Nephron progenitor cell (in vitro differentiated cells): Measurements from ENCODE around the gene CYP26B1.

Source experiments
- DNase-seq: peaks from one replicate; pipeline ENCODE4 v3.0.0; 2021
- H3K27ac Mint-ChIP-seq: 2 replicates; pipeline ENCODE4 v1.8.0; 2021; ENCODE audit warnings: mild to moderate bottlenecking, moderate library complexity, mixed read lengths
- H3K27me3 Mint-ChIP-seq: 2 replicates; pipeline ENCODE4 v1.8.0; 2021; ENCODE audit warnings: mild to moderate bottlenecking, low read depth, mixed read lengths; ENCODE audit not compliant: poor library complexity
- H3K36me3 Mint-ChIP-seq: 2 replicates; pipeline ENCODE4 v1.8.0; 2021; ENCODE audit warnings: low read depth, mixed read lengths
- H3K4me1 Mint-ChIP-seq: 2 replicates; pipeline ENCODE4 v1.8.0; 2021; ENCODE audit warnings: mixed read lengths
- H3K4me3 Mint-ChIP-seq: 2 replicates; pipeline ENCODE4 v1.8.0; 2021; ENCODE audit warnings: mild to moderate bottlenecking, moderate library complexity, mixed read lengths
- H3K9me3 Mint-ChIP-seq: 2 replicates; pipeline ENCODE4 v1.8.0; 2021; ENCODE audit warnings: mild to moderate bottlenecking, moderate library complexity, mixed read lengths
- CTCF ChIP-seq: fragments of 200-600 bp; sonication (generic); IDR thresholded peaks from 2 replicates; pipeline ENCODE4 v1.5.0; 2021; ENCODE audit warnings: antibody characterized with exemption

The CYP26B1 gene

GRCh38 chr2:72121153-72121552 is 26.5 kb downstream of the CYP26B1 start:
- Mint-ChIP-seq H3K4me1 (no peaks in the 10 kb centered on the region), H3K27me3 (peaks cover 36% of the 10 kb centered on the region), H3K4me3 (no peak overlapping the region), H3K36me3 (no peaks in the 10 kb centered on the region), H3K9me3 (peaks cover 16% of the 10 kb centered on the region), H3K27ac (no peak overlapping the region)
- TF ChIP-seq CTCF: no peak
- no peak for DNase-seq

- DNase-seq: no peak
- H3K4me1 Mint-ChIP-seq: peaks cover 5% of the 10 kb centered on the region
- no peak overlapping the region for H3K27ac Mint-ChIP-seq
- H3K4me3 Mint-ChIP-seq: no peak overlapping the region
- H3K9me3 Mint-ChIP-seq: peaks cover 16% of the 10 kb centered on the region
- TF ChIP-seq CTCF: no peak
- peaks cover 33% of the 10 kb centered on the region for H3K27me3 Mint-ChIP-seq
- no peaks in the 10 kb centered on the region for H3K36me3 Mint-ChIP-seq
Observed at GRCh38 chr2:72118951-72119350, 28.7 kb downstream of the CYP26B1 start.

GRCh38 chr2:72118386-72118785 is 29.3 kb downstream of the CYP26B1 start:
- Mint-ChIP-seq H3K27ac (no peak overlapping the region), H3K4me3 (no peak overlapping the region)

GRCh38 chr2:72117718-72118117 is 29.9 kb downstream of the CYP26B1 start:
- Mint-ChIP-seq H3K27ac (no peak overlapping the region), H3K9me3 (peaks cover 16% of the 10 kb centered on the region), H3K27me3 (peaks cover 25% of the 10 kb centered on the region), H3K36me3 (no peaks in the 10 kb centered on the region), H3K4me3 (no peak overlapping the region), H3K4me1 (peaks cover 6% of the 10 kb centered on the region)
- TF ChIP-seq CTCF: no peak
- DNase-seq: no peak

More at GRCh38 chr2:72118386-72118785, 29.3 kb downstream of the CYP26B1 start:
- Mint-ChIP-seq H3K36me3 (no peaks in the 10 kb centered on the region), H3K9me3 (peaks cover 16% of the 10 kb centered on the region), H3K4me1 (peaks cover 5% of the 10 kb centered on the region), H3K27me3 (peaks cover 28% of the 10 kb centered on the region)
- no peak for TF ChIP-seq CTCF
- no peak for DNase-seq

- Mint-ChIP-seq H3K9me3 (peaks cover 15% of the 10 kb centered on the region), H3K27me3 (peaks cover 27% of the 10 kb centered on the region), H3K36me3 (no peaks in the 10 kb centered on the region), H3K27ac (no peak overlapping the region), H3K4me1 (peaks cover 12% of the 10 kb centered on the region), H3K4me3 (no peak overlapping the region)
- DNase-seq: no peak
- no peak for TF ChIP-seq CTCF
Observed at GRCh38 chr2:72117029-72117428, 30.6 kb downstream of the CYP26B1 start.

GRCh38 chr2:72116081-72116533 is 31.6 kb downstream of the CYP26B1 start:
- TF ChIP-seq CTCF: peak; percentile 10
- Mint-ChIP-seq H3K9me3 (peaks cover 18% of the 10 kb centered on the region), H3K27ac (no peak overlapping the region), H3K4me3 (no peak overlapping the region), H3K4me1 (peaks cover 12% of the 10 kb centered on the region), H3K27me3 (peaks cover 22% of the 10 kb centered on the region), H3K36me3 (no peaks in the 10 kb centered on the region)
- DNase-seq: no peak
